Astrocyte (in vitro differentiated cells and primary cell): ENCODE results near the gene DDAH1. TPM values are rescaled to one million over a fixed set of nuclear protein-coding genes. Genes with fewer than 3 reads are reported as not detected.

Source experiments
- DNase-seq: peaks from one replicate; pipeline ENCODE4 v3.0.0-alpha.2; 2010; ENCODE audit warnings: low read depth
- FAIRE-seq: peaks from 2 replicates; lab custom pipeline; 2011; peaks lifted over from hg19 to GRCh38; lab: Jason Lieb, UNC
- H2AFZ ChIP-seq: 2 replicates; pipeline ENCODE4 v1.6.0; 2012; ENCODE audit warnings: low read depth, low read length, inconsistent platforms
- H3K27ac ChIP-seq: 2 replicates; pipeline ENCODE4 v1.5.1; 2011; ENCODE audit warnings: low read depth, low read length, inconsistent platforms
- H3K27me3 ChIP-seq: 2 replicates; pipeline ENCODE4 v1.6.0; 2011; ENCODE audit warnings: low read length, inconsistent platforms; ENCODE audit not compliant: insufficient read depth
- H3K36me3 ChIP-seq: 2 replicates; pipeline ENCODE4 v1.5.1; 2011; ENCODE audit warnings: low read length, inconsistent platforms; ENCODE audit not compliant: insufficient read depth
- H3K4me1 ChIP-seq: 2 replicates; pipeline ENCODE4 v1.5.1; 2011; ENCODE audit warnings: low read length, inconsistent platforms; ENCODE audit not compliant: insufficient read depth
- H3K4me2 ChIP-seq: 2 replicates; pipeline ENCODE4 v1.6.0; 2012; ENCODE audit warnings: low read length, inconsistent platforms
- H3K4me3 ChIP-seq: 2 replicates; pipeline ENCODE4 v1.5.1; 2011; ENCODE audit warnings: low read depth, mild to moderate bottlenecking, low read length, inconsistent platforms; ENCODE audit not compliant: insufficient read depth
- H3K79me2 ChIP-seq: 2 replicates; pipeline ENCODE4 v1.6.0; 2012; ENCODE audit warnings: mild to moderate bottlenecking, low read length, inconsistent platforms; ENCODE audit not compliant: insufficient read depth
- H3K9ac ChIP-seq: 2 replicates; pipeline ENCODE4 v1.6.0; 2012; ENCODE audit warnings: mild to moderate bottlenecking, low read length, inconsistent platforms
- H3K9me3 ChIP-seq: 2 replicates; pipeline ENCODE4 v1.5.1; 2012; ENCODE audit warnings: low read depth, mild to moderate bottlenecking, low read length, inconsistent platforms; ENCODE audit not compliant: insufficient read depth
- H4K20me1 ChIP-seq: 2 replicates; pipeline ENCODE4 v1.6.0; 2012; ENCODE audit warnings: low read length, inconsistent platforms; ENCODE audit not compliant: insufficient read depth
- H3K27ac Mint-ChIP-seq: one replicate; pipeline ENCODE4 v1.8.0; 2021; ENCODE audit warnings: mild to moderate bottlenecking, mixed read lengths; ENCODE audit not compliant: unreplicated experiment
- H3K27me3 Mint-ChIP-seq: one replicate; pipeline ENCODE4 v1.8.0; 2021; ENCODE audit warnings: low read depth, mixed read lengths; ENCODE audit not compliant: unreplicated experiment
- H3K36me3 Mint-ChIP-seq: one replicate; pipeline ENCODE4 v1.8.0; 2021; ENCODE audit warnings: low read depth, mixed read lengths; ENCODE audit not compliant: unreplicated experiment
- H3K4me1 Mint-ChIP-seq: one replicate; pipeline ENCODE4 v1.8.0; 2021; ENCODE audit warnings: low read depth, mixed read lengths; ENCODE audit not compliant: unreplicated experiment
- H3K4me3 Mint-ChIP-seq: one replicate; pipeline ENCODE4 v1.8.0; 2021; ENCODE audit warnings: mild to moderate bottlenecking, moderate library complexity, mixed read lengths; ENCODE audit not compliant: unreplicated experiment
- H3K9me3 Mint-ChIP-seq: one replicate; pipeline ENCODE4 v1.8.0; 2021; ENCODE audit warnings: mild to moderate bottlenecking, mixed read lengths; ENCODE audit not compliant: unreplicated experiment
- EZH2 ChIP-seq: IDR thresholded peaks from 2 replicates; pipeline ENCODE4 v1.6.1; 2012; ENCODE audit warnings: mild to moderate bottlenecking, low read length, inconsistent platforms; ENCODE audit not compliant: insufficient read depth
- total RNA-seq: library from RNA; stranded (reverse); gene quantifications from 2 replicates; pipeline ENCODE4 v1.2.1, GENCODE V29; 2021
- TF ChIP-seq, protein P1 (sequence below): IDR thresholded peaks from 2 replicates; pipeline ENCODE4 v1.5.1; 2011; ENCODE audit warnings: low read depth, mild to moderate bottlenecking, inconsistent platforms, low read length, moderate library complexity; ENCODE audit not compliant: insufficient read depth

DDAH1 gene
- total RNA-seq, 1 donor from 2014 or later, result 112 TPM

- Histone ChIP-seq H4K20me1 (no peaks in the 10 kb centered on the region), H3K4me1 (peaks cover 26% of the 10 kb centered on the region), H3K9ac (peak overlapping the region; percentile 17), H3K4me2 (peak overlapping the region; percentile 54), H3K36me3 (peaks cover 3% of the 10 kb centered on the region), H2AFZ (no peak overlapping the region), H3K27ac (peak overlapping the region; percentile 53), H3K9me3 (no peaks in the 10 kb centered on the region), H3K4me3 (no peak overlapping the region), H3K27me3 (no peaks in the 10 kb centered on the region), H3K79me2 (peaks cover 70% of the 10 kb centered on the region)
- no peak overlapping the region for H3K4me3 Mint-ChIP-seq
- H3K36me3 Mint-ChIP-seq, result peaks cover 4% of the 10 kb centered on the region
- DNase-seq (no peak), FAIRE-seq (peak; percentile 65)
- no peaks in the 10 kb centered on the region for H3K9me3 Mint-ChIP-seq
- no peaks in the 10 kb centered on the region for H3K27me3 Mint-ChIP-seq
- no peak overlapping the region for H3K27ac Mint-ChIP-seq
- H3K4me1 Mint-ChIP-seq, result peaks cover 33% of the 10 kb centered on the region
- TF ChIP-seq, protein P1, sequence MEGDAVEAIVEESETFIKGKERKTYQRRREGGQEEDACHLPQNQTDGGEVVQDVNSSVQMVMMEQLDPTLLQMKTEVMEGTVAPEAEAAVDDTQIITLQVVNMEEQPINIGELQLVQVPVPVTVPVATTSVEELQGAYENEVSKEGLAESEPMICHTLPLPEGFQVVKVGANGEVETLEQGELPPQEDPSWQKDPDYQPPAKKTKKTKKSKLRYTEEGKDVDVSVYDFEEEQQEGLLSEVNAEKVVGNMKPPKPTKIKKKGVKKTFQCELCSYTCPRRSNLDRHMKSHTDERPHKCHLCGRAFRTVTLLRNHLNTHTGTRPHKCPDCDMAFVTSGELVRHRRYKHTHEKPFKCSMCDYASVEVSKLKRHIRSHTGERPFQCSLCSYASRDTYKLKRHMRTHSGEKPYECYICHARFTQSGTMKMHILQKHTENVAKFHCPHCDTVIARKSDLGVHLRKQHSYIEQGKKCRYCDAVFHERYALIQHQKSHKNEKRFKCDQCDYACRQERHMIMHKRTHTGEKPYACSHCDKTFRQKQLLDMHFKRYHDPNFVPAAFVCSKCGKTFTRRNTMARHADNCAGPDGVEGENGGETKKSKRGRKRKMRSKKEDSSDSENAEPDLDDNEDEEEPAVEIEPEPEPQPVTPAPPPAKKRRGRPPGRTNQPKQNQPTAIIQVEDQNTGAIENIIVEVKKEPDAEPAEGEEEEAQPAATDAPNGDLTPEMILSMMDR, result no peak
- no peak for TF ChIP-seq EZH2
Observed at GRCh38 chr1:85359874-85360721, 104.9 kb downstream of the DDAH1 start.

- peak overlapping the region; percentile 5 for H3K4me2 ChIP-seq
- H3K9me3 ChIP-seq, result no peaks in the 10 kb centered on the region
- no peaks in the 10 kb centered on the region for H4K20me1 ChIP-seq
- peaks cover 33% of the 10 kb centered on the region for H3K4me1 Mint-ChIP-seq
- H3K36me3 ChIP-seq, result peaks cover 3% of the 10 kb centered on the region
- H3K9ac ChIP-seq, result no peak overlapping the region
- no peak overlapping the region for H3K27ac ChIP-seq
- no peak overlapping the region for H3K27ac Mint-ChIP-seq
- no peak overlapping the region for H3K4me3 Mint-ChIP-seq
- H3K27me3 ChIP-seq, result no peaks in the 10 kb centered on the region
- TF ChIP-seq, protein P1, result no peak
- TF ChIP-seq EZH2, result no peak
- no peaks in the 10 kb centered on the region for H3K9me3 Mint-ChIP-seq
- no peak overlapping the region for H3K4me3 ChIP-seq
- H3K27me3 Mint-ChIP-seq, result no peaks in the 10 kb centered on the region
- FAIRE-seq (peak; percentile 55), DNase-seq (no peak)
- peaks cover 26% of the 10 kb centered on the region for H3K4me1 ChIP-seq
- no peak overlapping the region for H2AFZ ChIP-seq
- peaks cover 61% of the 10 kb centered on the region for H3K79me2 ChIP-seq
- H3K36me3 Mint-ChIP-seq, result peaks cover 3% of the 10 kb centered on the region
Observed at GRCh38 chr1:85358702-85359438, 106.1 kb downstream of the DDAH1 start.
